ACC112 (cell line): ENCODE measurements around the gene RALGPS1.

Source experiments
- H2AFZ ChIP-seq: fragments of 200-600 bp; sonication (generic); one replicate; pipeline ENCODE4 v1.6.0; 2017; ENCODE audit warnings: antibody characterized with exemption, low read length; ENCODE audit not compliant: unreplicated experiment
- H3K27ac ChIP-seq: fragments of 200-600 bp; sonication (generic); 2 replicates; pipeline ENCODE4 v1.5.1; 2014; ENCODE audit warnings: low read depth, mild to moderate bottlenecking, antibody characterized with exemption, low read length, moderate library complexity
- H3K27me3 ChIP-seq: fragments of 200-600 bp; sonication (generic); 2 replicates; pipeline ENCODE4 v1.6.1; 2014; ENCODE audit warnings: mild to moderate bottlenecking, antibody characterized with exemption, low read length, moderate library complexity, mixed read lengths; ENCODE audit not compliant: insufficient read depth
- H3K36me3 ChIP-seq: fragments of 200-600 bp; sonication (generic); 2 replicates; pipeline ENCODE4 v1.6.1; 2016; ENCODE audit warnings: mild to moderate bottlenecking, antibody characterized with exemption, low read length, moderate library complexity, mixed read lengths; ENCODE audit not compliant: insufficient read depth
- H3K4me1 ChIP-seq: fragments of 200-600 bp; sonication (generic); one replicate; pipeline ENCODE4 v1.6.1; 2016; ENCODE audit warnings: low read length, mixed read lengths; ENCODE audit not compliant: insufficient read depth, unreplicated experiment, control insufficient read depth
- H3K4me3 ChIP-seq: fragments of 200-600 bp; sonication (generic); 2 replicates; pipeline ENCODE4 v1.5.1; 2014; ENCODE audit warnings: mild to moderate bottlenecking, low read depth, low read length
- H3K79me2 ChIP-seq: fragments of 200-600 bp; sonication (generic); one replicate; pipeline ENCODE4 v1.6.0; 2016; ENCODE audit warnings: low read length; ENCODE audit not compliant: control insufficient read depth, unreplicated experiment, insufficient read depth

RALGPS1 gene

DNA sequence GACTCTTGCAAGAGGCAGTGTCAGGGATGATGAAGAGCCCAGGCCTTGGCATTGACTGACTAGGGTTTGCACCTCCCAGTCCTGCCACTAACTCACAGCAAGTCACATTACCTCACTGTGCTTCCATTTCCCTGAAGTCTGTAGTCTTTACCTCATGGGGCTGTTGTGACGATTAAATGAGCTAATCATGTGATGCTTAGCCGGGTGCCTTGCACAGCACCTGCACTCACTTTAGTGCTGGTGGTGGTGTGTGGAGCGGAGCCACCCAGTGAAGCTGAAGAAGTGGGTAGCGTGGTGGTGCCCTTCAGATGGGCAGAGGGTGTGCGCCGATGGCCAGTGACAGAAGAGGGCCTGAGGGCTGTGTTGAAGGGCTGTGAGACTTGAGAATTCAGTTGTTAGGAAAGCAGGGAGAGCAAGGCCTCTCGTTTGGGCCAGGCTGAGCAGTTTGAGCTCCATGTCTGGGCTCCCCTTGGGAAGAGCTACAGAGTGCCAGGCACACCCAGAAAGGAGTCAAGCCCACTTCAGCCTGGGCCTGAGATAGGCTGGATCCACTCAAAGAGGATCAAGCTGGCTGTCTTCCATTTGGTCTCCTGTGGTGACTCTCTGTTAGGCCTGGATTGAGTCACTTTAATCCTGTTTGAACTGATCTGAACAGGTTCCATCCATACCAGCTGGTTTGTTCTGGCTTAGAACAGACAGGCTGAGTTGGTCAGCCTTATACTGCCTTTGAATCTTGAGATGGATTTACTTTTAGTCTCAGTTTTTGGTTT is 42.5 kb downstream of the RALGPS1 start:
- peaks cover 13% of the 10 kb centered on the region; the same call in 1 of the 2 replicates for H3K27me3 ChIP-seq
- H2AFZ ChIP-seq = no peak overlapping the region
- no peaks in the 10 kb centered on the region for H3K36me3 ChIP-seq
- H3K4me1 ChIP-seq = peaks cover 9% of the 10 kb centered on the region
- no peaks in the 10 kb centered on the region for H3K79me2 ChIP-seq
- peak overlapping the region; percentile 26; the same call in 1 of the 2 replicates for H3K27ac ChIP-seq
- no peak overlapping the region for H3K4me3 ChIP-seq

DNA sequence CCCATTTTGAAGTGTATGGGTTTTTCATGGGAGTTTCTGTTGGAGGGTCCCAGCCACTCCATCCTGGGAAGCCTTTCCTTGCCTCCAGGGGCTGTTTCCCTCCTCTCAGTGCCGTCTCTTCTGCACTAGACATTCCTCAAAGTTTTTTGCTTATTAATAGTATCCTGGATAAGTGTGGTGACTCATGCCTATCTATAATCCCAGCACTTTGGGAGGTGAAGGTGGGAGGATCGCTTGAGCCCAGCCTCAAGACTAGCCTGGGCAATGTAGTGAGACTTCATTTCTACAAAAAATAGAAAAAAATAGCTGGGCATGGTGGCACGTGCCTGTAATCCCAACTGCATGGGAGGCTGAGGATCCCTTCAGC is 43.1 kb downstream of the RALGPS1 start:
- H3K79me2 ChIP-seq = no peaks in the 10 kb centered on the region
- peak overlapping the region; percentile 26; the same call in 1 of the 2 replicates for H3K27ac ChIP-seq
- H2AFZ ChIP-seq = no peak overlapping the region
- H3K27me3 ChIP-seq = peaks cover 12% of the 10 kb centered on the region; the same call in 1 of the 2 replicates
- H3K4me1 ChIP-seq = peaks cover 9% of the 10 kb centered on the region
- no peak overlapping the region for H3K4me3 ChIP-seq
- H3K36me3 ChIP-seq = no peaks in the 10 kb centered on the region

DNA sequence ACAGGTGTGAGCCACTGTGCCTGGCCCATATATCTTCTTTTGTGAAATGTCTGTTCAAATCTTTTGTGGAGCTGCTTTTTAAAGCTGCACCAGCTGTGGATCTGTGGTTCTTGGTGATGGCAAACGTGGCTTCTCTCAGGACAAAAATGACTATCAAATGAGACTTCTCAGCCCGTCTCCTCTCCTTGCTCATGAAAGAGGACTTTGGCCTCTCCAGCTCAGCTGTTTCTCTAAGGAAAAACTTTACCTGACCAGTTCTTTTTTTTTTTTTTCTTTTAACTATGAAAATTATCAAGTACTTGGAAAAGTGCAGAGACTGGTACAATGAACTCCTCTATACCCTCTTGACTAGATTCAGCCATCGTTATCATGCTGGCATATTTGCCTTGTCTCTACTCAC is 44.8 kb downstream of the RALGPS1 start:
- peaks cover 5% of the 10 kb centered on the region; the same call in 1 of the 2 replicates for H3K27me3 ChIP-seq
- no peak overlapping the region for H2AFZ ChIP-seq
- H3K79me2 ChIP-seq = no peaks in the 10 kb centered on the region
- peaks cover 9% of the 10 kb centered on the region for H3K4me1 ChIP-seq
- no peaks in the 10 kb centered on the region for H3K36me3 ChIP-seq
- no peak overlapping the region for H3K27ac ChIP-seq
- no peak overlapping the region for H3K4me3 ChIP-seq

DNA sequence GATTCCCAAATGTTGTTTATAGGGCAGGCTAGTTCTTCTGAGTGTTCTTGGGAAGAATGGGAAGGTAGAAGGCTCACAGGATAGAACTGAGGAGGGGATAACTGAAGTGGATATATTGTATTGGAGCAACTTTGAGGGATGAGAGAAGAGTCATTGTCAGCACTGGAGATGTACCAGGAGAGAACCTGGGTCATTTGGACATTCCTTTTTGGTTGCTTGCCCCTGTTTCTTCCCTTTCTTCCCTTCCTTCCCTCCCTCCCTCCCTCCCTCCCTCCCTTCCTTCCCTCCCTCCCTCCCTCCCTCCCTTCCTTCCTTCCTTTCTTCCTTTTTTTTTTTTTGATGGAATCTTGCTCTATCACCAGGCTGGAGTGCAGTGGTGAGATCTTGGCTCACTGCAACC is 45.3 kb downstream of the RALGPS1 start:
- no peak overlapping the region for H3K27ac ChIP-seq
- H3K4me1 ChIP-seq = peaks cover 9% of the 10 kb centered on the region
- no peak overlapping the region for H3K4me3 ChIP-seq
- no peaks in the 10 kb centered on the region for H3K79me2 ChIP-seq
- no peak overlapping the region for H2AFZ ChIP-seq
- H3K36me3 ChIP-seq = no peaks in the 10 kb centered on the region
- peaks cover 5% of the 10 kb centered on the region; the same call in 1 of the 2 replicates for H3K27me3 ChIP-seq

DNA sequence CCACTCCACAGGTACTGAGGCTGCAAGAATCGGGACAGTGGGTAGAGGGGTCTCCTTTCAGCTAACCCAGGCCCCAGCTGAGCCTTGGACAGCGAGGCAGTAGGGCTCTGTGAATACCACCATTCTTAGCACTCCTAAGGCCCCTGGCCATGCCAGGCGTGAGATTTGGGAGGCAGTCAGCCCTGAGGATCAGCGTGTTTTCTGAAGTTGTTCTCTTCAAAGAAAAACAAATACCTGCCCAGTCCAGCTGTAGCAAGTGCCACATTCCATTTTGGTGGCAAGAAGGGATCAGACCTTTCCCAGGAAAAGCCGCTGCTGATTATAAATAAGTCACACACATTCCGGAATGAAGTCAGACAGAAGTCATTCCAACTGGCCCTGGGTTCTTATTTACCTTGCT is 47.8 kb downstream of the RALGPS1 start:
- H3K79me2 ChIP-seq = no peaks in the 10 kb centered on the region
- no peaks in the 10 kb centered on the region for H3K36me3 ChIP-seq
- H2AFZ ChIP-seq = no peak overlapping the region
- peaks cover 5% of the 10 kb centered on the region; the same call in 1 of the 2 replicates for H3K27me3 ChIP-seq
- H3K27ac ChIP-seq = no peak overlapping the region
- no peak overlapping the region for H3K4me3 ChIP-seq
- H3K4me1 ChIP-seq = peaks cover 12% of the 10 kb centered on the region

DNA sequence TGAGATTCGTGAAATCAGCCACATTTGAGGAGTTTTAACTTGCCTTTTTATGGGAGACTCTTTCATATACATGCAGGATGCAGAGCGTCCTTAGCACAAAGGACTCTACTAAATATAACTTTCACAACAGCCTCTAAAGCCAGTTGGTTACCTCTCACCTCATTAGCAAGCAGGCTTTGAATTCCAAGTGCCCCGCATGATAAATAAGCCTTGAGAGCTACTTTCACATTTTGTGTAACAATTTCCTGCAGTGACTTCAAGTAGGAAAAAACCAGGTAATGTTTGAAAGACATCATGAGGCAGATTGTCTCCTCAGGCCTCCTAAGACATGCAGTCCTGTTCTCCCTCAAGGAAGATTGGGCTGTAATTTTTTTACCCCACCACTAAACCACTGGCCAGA is 50.5 kb downstream of the RALGPS1 start:
- no peaks in the 10 kb centered on the region for H3K36me3 ChIP-seq
- H3K4me3 ChIP-seq = no peak overlapping the region
- no peak overlapping the region for H2AFZ ChIP-seq
- no peaks in the 10 kb centered on the region for H3K79me2 ChIP-seq
- H3K27me3 ChIP-seq = peaks cover 5% of the 10 kb centered on the region; the same call in 1 of the 2 replicates
- H3K4me1 ChIP-seq = peaks cover 6% of the 10 kb centered on the region
- H3K27ac ChIP-seq = no peak overlapping the region

DNA sequence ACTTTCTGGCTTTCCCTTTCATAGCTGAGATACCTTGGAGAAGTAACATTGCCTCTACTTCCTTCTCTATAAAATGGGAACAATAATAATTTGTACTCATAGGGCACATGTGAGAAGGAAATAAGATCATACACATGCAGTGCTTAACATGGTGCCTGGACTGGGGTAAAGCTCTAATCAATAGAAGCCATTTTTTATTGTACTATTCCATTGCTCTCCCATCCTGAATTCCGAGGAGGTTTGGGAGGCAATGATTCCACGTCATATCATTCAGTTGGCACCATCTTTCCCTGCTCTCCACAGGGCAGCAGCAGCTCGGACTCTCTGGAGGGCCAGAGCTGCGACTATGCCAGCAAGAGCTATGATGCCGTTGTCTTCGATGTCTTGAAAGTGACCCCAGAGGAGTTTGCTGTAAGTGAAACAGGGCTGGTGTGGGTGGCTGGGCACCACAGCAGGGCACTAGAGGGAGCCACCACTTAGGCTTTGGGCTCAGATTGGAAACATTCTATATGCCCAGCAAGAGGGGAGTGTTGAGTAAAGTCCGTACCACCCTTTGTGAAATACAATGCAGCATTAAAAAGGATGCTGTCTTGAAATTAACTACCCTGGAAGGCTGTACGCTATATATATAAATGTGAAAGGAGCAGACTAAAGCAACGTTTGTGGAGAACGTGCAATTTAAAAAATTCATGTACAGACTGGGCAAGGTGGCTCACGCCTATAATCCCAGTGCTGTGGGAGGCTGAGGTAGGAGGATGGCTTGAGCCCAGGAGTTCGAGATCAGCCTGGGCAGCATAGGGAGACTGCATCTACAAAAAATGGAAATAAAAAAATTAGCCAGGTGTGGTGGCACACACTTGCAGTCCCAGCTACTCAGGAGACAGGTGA is 51.2 kb downstream of the RALGPS1 start:
- H3K4me3 ChIP-seq = peak overlapping the region; percentile 54
- no peak overlapping the region for H2AFZ ChIP-seq
- H3K27me3 ChIP-seq = peaks cover 2% of the 10 kb centered on the region; the same call in 1 of the 2 replicates
- H3K4me1 ChIP-seq = peaks cover 6% of the 10 kb centered on the region
- H3K79me2 ChIP-seq = no peaks in the 10 kb centered on the region
- H3K36me3 ChIP-seq = no peaks in the 10 kb centered on the region
- no peak overlapping the region for H3K27ac ChIP-seq

DNA sequence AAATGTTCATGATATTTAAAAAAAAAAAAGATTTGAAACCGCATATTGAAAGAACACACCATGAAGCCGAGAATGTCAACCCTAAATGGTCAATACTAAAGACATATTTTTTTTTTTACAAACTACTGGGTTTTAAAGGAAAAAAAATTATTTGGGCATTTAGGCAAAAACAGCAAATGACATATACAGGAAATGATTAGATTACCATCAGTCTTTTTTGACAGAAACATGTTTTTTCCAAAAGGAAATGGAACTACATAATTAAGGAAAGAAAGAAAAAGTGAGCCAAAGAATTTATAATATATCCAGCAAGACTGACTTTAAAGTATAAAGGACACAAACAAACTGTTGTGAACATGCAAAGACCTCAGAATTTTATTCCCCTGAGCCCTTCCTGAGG is 56.7 kb downstream of the RALGPS1 start:
- Histone ChIP-seq H3K27ac (no peak overlapping the region), H3K27me3 (no peaks in the 10 kb centered on the region), H3K36me3 (no peaks in the 10 kb centered on the region), H3K79me2 (no peaks in the 10 kb centered on the region), H3K4me1 (no peaks in the 10 kb centered on the region), H3K4me3 (no peak overlapping the region), H2AFZ (no peak overlapping the region)

DNA sequence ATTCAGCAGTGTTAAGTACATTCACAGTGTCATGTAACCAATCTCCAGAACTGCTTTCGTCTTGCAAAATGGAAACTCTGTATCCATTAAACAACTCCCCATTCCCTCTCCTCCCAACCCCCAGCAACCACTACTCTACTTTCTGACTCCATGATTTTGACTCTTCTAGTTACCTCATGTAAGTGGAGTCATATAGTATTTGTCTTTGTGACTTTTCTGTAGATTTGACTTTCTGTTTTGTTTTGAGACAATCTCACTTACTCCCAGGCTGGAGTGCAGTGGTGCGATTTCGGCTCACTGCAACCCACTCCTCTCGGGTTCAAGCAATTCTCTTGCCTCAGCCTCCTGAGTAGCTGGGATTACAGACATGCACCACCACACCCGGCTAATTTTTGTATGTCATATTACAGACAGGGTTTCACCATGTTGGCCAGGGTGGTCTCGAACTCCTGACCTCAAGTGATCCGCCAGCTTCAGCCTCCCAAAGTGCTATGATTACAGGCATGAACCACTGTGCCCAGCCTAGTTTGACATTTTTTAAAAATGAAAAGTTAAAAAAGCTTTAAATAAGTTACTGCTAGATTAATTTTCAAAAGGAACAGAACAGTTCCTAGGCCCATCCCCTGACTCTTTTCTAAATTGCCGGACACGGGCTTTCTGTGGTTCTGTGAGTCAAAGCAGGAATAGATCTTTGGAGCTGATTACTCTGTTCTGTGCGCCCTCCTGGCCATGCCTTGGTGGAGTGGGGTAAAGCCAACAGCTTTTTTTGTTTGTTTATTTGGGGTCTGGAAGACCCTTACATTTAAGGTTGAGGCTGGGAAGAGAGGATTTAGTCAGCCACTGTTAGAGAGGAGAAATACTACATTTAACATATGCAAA is 59.3 kb downstream of the RALGPS1 start:
- Histone ChIP-seq H3K4me3 (no peak overlapping the region), H3K27ac (no peak overlapping the region), H3K79me2 (no peaks in the 10 kb centered on the region), H3K4me1 (no peaks in the 10 kb centered on the region), H2AFZ (no peak overlapping the region), H3K27me3 (no peaks in the 10 kb centered on the region), H3K36me3 (no peaks in the 10 kb centered on the region)

DNA sequence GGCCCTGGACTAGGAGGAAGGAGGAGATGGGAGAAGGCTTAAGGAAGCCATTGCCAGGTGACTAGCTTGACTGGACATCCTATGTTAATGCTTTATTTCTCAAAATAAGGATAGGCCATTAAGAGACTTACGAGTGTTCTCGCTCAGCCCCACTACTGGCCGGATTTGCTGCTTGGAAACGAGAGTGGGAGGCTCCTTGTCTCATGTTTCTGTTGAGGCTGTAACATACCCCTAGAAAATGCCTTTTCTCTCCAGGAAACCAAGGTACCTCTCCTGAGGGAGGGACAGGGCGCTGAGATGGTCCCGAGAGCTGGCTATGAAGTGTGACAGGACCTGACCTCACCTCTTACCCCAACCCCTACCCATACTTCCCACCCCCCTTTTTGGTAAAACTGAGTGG is 60.0 kb downstream of the RALGPS1 start:
- no peaks in the 10 kb centered on the region for H3K4me1 ChIP-seq
- H3K27me3 ChIP-seq = no peaks in the 10 kb centered on the region
- H2AFZ ChIP-seq = no peak overlapping the region

More for the DNA sequence above, 60.0 kb downstream of the RALGPS1 start:
- H3K79me2 ChIP-seq = no peaks in the 10 kb centered on the region
- H3K27ac ChIP-seq = no peak overlapping the region
- H3K36me3 ChIP-seq = no peaks in the 10 kb centered on the region
- H3K4me3 ChIP-seq = no peak overlapping the region
